Mesothelial cell of epicardium (in vitro differentiated cells): ENCODE results near the gene PACRG. TPM values are rescaled to one million over a fixed set of nuclear protein-coding genes. Genes with fewer than 3 reads are reported as not detected.

Experiments used
- DNase-seq, 2 experiments: peaks; one replicate each; pipeline ENCODE4 v3.0.0; 2021; ENCODE audit warnings: low spot score in 2 of 2; ENCODE audit not compliant: unreplicated experiment in 2 of 2
- H3K27ac Mint-ChIP-seq: 2 replicates; pipeline ENCODE4 v1.8.0; 2021; ENCODE audit warnings: mixed read lengths
- H3K27me3 Mint-ChIP-seq: 2 replicates; pipeline ENCODE4 v1.8.0; 2021; ENCODE audit warnings: low read depth, mixed read lengths
- H3K36me3 Mint-ChIP-seq: 2 replicates; pipeline ENCODE4 v1.8.0; 2021; ENCODE audit warnings: mixed read lengths
- H3K4me1 Mint-ChIP-seq: 2 replicates; pipeline ENCODE4 v1.8.0; 2021; ENCODE audit warnings: mixed read lengths
- H3K4me3 Mint-ChIP-seq: 2 replicates; pipeline ENCODE4 v1.8.0; 2021; ENCODE audit warnings: mild to moderate bottlenecking, moderate library complexity, mixed read lengths
- H3K9me3 Mint-ChIP-seq: 2 replicates; pipeline ENCODE4 v1.8.0; 2021; ENCODE audit warnings: mixed read lengths
- CTCF ChIP-seq: fragments of 200-600 bp; sonication (generic); IDR thresholded peaks from one replicate; pipeline ENCODE4 v1.5.0; 2021; ENCODE audit warnings: antibody characterized with exemption; ENCODE audit not compliant: unreplicated experiment
- total RNA-seq: library from RNA; stranded (reverse); gene quantifications from 3 replicates; pipeline ENCODE4 v1.2.1, GENCODE V29; 2021

PACRG gene
- total RNA-seq, 1 donor from 2014 or later, result 1.6 TPM

GRCh38 chr6:163290545-163291274 lies 562.9 kb downstream of the PACRG start:
- no peak overlapping the region for H3K27ac Mint-ChIP-seq
- no peak overlapping the region for H3K4me3 Mint-ChIP-seq
- H3K4me1 Mint-ChIP-seq, result peaks cover 10% of the 10 kb centered on the region
- no peaks in the 10 kb centered on the region for H3K27me3 Mint-ChIP-seq
- H3K9me3 Mint-ChIP-seq, result peaks cover 5% of the 10 kb centered on the region
- H3K36me3 Mint-ChIP-seq, result no peaks in the 10 kb centered on the region
- no peak for TF ChIP-seq CTCF
- no peak for DNase-seq

- peaks cover 9% of the 10 kb centered on the region for H3K4me1 Mint-ChIP-seq
- H3K36me3 Mint-ChIP-seq, result no peaks in the 10 kb centered on the region
- no peak for DNase-seq
- no peaks in the 10 kb centered on the region for H3K27me3 Mint-ChIP-seq
- H3K9me3 Mint-ChIP-seq, result peaks cover 5% of the 10 kb centered on the region
- H3K4me3 Mint-ChIP-seq, result no peak overlapping the region
- H3K27ac Mint-ChIP-seq, result peak overlapping the region; percentile 23
- TF ChIP-seq CTCF, result no peak
Measured at GRCh38 chr6:163291622-163292021, 563.8 kb downstream of the PACRG start.

GRCh38 chr6:163293286-163293685 lies 565.5 kb downstream of the PACRG start:
- peaks cover 22% of the 10 kb centered on the region for H3K4me1 Mint-ChIP-seq
- DNase-seq, result no peak
- TF ChIP-seq CTCF, result no peak
- H3K27me3 Mint-ChIP-seq, result no peaks in the 10 kb centered on the region
- H3K9me3 Mint-ChIP-seq, result peaks cover 5% of the 10 kb centered on the region
- H3K36me3 Mint-ChIP-seq, result no peaks in the 10 kb centered on the region
- no peak overlapping the region for H3K4me3 Mint-ChIP-seq
- no peak overlapping the region for H3K27ac Mint-ChIP-seq

GRCh38 chr6:163294734-163295133 lies 567.0 kb downstream of the PACRG start:
- Mint-ChIP-seq H3K36me3 (no peaks in the 10 kb centered on the region), H3K27ac (no peak overlapping the region), H3K27me3 (no peaks in the 10 kb centered on the region), H3K9me3 (peaks cover 5% of the 10 kb centered on the region), H3K4me1 (peaks cover 29% of the 10 kb centered on the region), H3K4me3 (no peak overlapping the region)
- TF ChIP-seq CTCF, result no peak
- no peak for DNase-seq

- TF ChIP-seq CTCF, result no peak
- no peak for DNase-seq
- Mint-ChIP-seq H3K4me1 (peaks cover 22% of the 10 kb centered on the region), H3K27me3 (no peaks in the 10 kb centered on the region), H3K27ac (no peak overlapping the region), H3K9me3 (peaks cover 2% of the 10 kb centered on the region), H3K4me3 (no peak overlapping the region), H3K36me3 (no peaks in the 10 kb centered on the region)
Measured at GRCh38 chr6:163296835-163297519, 569.2 kb downstream of the PACRG start.
